Measurements from ENCODE around the gene HOXD10.

HOXD10 gene

GRCh38 chr2:176156301-176156806, 39.8 kb downstream of the HOXD10 start:
- no peaks in the 10 kb centered on the region for H3K9me2 ChIP-seq (replicated peaks; ENCODE audit: insufficient read depth, low read length)
- H3K9ac ChIP-seq (ENCODE audit: low read length), result no peak overlapping the region
- DNase-seq, result no peak
- H3K79me2 ChIP-seq (ENCODE audit: low read length), result no peaks in the 10 kb centered on the region
- no peaks in the 10 kb centered on the region for H3F3A ChIP-seq (ENCODE audit: insufficient read depth, low read length)
- no peaks in the 10 kb centered on the region for H3K36me3 ChIP-seq (replicated peaks; ENCODE audit: insufficient read depth, low read length)
- no peak overlapping the region for H3K27ac ChIP-seq (ENCODE audit: low read length)
- no peaks in the 10 kb centered on the region for H3K4me1 ChIP-seq (ENCODE audit: low read length)
- no peak overlapping the region for H3K4me2 ChIP-seq (ENCODE audit: low read depth, low read length)
- no peaks in the 10 kb centered on the region for H3K27me3 ChIP-seq (replicated peaks; ENCODE audit: insufficient read depth, low read length)
- H2AFZ ChIP-seq (ENCODE audit: low read length), result no peak overlapping the region
- no peaks in the 10 kb centered on the region for H4K20me1 ChIP-seq (ENCODE audit: insufficient read depth, low read length)
- no peak overlapping the region for H3K4me3 ChIP-seq (ENCODE audit: low read length)
- no peaks in the 10 kb centered on the region for H3K9me3 ChIP-seq (replicated peaks; ENCODE audit: insufficient read depth, low read length)
- no peak for TF ChIP-seq EZH2phosphoT487 (IDR thresholded peaks at IDR 0.05; ENCODE audit: low read length)
- TF ChIP-seq CTCF (IDR thresholded peaks at IDR 0.05; ENCODE audit: low read length), result no peak
- no peak for TF ChIP-seq EZH2 (optimal IDR thresholded peaks at IDR 0.05; ENCODE audit: low read depth, low read length)

GRCh38 chr2:176156807-176157498, 40.4 kb downstream of the HOXD10 start, which contains the start of gene HOXD3:
Gene HOXD3, plus strand, starts transcription at chr2:176157307. Its CDS starts 11,808 bp downstream, at chr2:176169115.
- Histone ChIP-seq H3K36me3 (replicated peaks; ENCODE audit: insufficient read depth, low read length) (no peaks in the 10 kb centered on the region), H3K4me1 (ENCODE audit: low read length) (no peaks in the 10 kb centered on the region), H3K9ac (ENCODE audit: low read length) (no peak within 1 kb of the TSS), H4K20me1 (ENCODE audit: insufficient read depth, low read length) (no peaks in the 10 kb centered on the region), H3K4me3 (ENCODE audit: low read length) (no peak within 1 kb of the TSS), H2AFZ (ENCODE audit: low read length) (no peak within 1 kb of the TSS), H3F3A (ENCODE audit: insufficient read depth, low read length) (no peaks in the 10 kb centered on the region), H3K79me2 (ENCODE audit: low read length) (no peaks in the 10 kb centered on the region), H3K9me2 (replicated peaks; ENCODE audit: insufficient read depth, low read length) (no peaks in the 10 kb centered on the region), H3K27me3 (replicated peaks; ENCODE audit: insufficient read depth, low read length) (peaks cover 5% of the 10 kb centered on the region; the same call in 1 of the 2 replicates), H3K9me3 (replicated peaks; ENCODE audit: insufficient read depth, low read length) (no peaks in the 10 kb centered on the region), H3K4me2 (ENCODE audit: low read depth, low read length) (no peak within 1 kb of the TSS), H3K27ac (ENCODE audit: low read length) (no peak within 1 kb of the TSS)
- DNase-seq, result no peak
- TF ChIP-seq CTCF (IDR thresholded peaks at IDR 0.05; ENCODE audit: low read length) (no peak), EZH2phosphoT487 (IDR thresholded peaks at IDR 0.05; ENCODE audit: low read length) (no peak), EZH2 (optimal IDR thresholded peaks at IDR 0.05; ENCODE audit: low read depth, low read length) (no peak)

GRCh38 chr2:176157499-176158185, 41.1 kb downstream of the HOXD10 start:
- Histone ChIP-seq H3K9me3 (replicated peaks; ENCODE audit: insufficient read depth, low read length) (no peaks in the 10 kb centered on the region), H2AFZ (ENCODE audit: low read length) (no peak overlapping the region), H3K27ac (ENCODE audit: low read length) (no peak overlapping the region), H3F3A (ENCODE audit: insufficient read depth, low read length) (no peaks in the 10 kb centered on the region), H4K20me1 (ENCODE audit: insufficient read depth, low read length) (no peaks in the 10 kb centered on the region), H3K27me3 (replicated peaks; ENCODE audit: insufficient read depth, low read length) (peaks cover 5% of the 10 kb centered on the region; the same call in 1 of the 2 replicates), H3K4me3 (ENCODE audit: low read length) (no peak overlapping the region), H3K4me2 (ENCODE audit: low read depth, low read length) (no peak overlapping the region), H3K9ac (ENCODE audit: low read length) (no peak overlapping the region), H3K9me2 (replicated peaks; ENCODE audit: insufficient read depth, low read length) (no peaks in the 10 kb centered on the region), H3K79me2 (ENCODE audit: low read length) (no peaks in the 10 kb centered on the region), H3K36me3 (replicated peaks; ENCODE audit: insufficient read depth, low read length) (no peaks in the 10 kb centered on the region), H3K4me1 (ENCODE audit: low read length) (no peaks in the 10 kb centered on the region)
- no peak for DNase-seq
- TF ChIP-seq CTCF (IDR thresholded peaks at IDR 0.05; ENCODE audit: low read length) (no peak), EZH2 (optimal IDR thresholded peaks at IDR 0.05; ENCODE audit: low read depth, low read length) (no peak), EZH2phosphoT487 (IDR thresholded peaks at IDR 0.05; ENCODE audit: low read length) (no peak)
